Measurements from ENCODE around the gene TLE4. TPM values are rescaled to one million over a fixed set of nuclear protein-coding genes. Genes with fewer than 3 reads are reported as not detected.

Gene TLE4
- 10 to 100 TPM; 19.3 to 87.5 (median 41.5) TPM for total RNA-seq

DNA sequence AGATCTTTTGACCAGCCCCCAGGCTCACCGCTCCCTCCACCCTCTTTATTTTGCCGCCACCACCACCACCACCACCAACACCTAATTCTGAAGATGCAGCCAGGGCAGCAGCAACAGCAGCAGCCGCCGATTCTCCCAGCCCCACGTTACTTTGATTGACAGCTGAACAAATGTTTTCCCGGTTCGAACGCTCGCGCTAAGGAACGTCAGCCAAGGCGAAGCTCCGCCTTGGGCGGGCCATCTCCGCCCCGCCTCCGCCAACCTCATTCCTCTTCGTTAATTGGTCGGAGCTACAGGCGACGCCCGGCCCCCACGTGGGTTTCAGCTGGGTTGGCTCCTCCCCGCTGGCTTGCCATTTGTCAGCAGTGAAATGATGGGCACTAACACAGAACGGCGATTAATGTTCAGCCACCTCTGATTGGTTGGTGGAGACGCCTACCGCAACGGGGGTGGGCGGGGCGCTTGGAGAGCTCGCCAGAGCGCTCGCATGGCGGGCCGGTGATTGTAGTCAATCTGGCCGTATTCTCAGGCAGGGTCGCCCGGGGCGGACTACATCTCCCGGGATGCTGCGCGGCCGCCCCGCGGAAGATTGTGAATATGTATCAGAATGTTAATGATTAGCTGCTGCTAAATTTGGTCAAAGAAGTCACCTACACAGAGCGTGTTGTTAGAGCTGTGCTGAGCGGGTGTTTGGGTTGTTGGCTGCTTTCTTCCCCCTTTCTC lies at the start of gene TLE4:
TSS of gene TLE4 (plus strand) at position 657 of the 723 bp plus-strand sequence. CDS start 826 bp downstream, outside the sequence.
- Histone ChIP-seq H3K27me3 (peaks cover 12% of the 10 kb centered on the region), H3K9me3 (no peaks in the 10 kb centered on the region), H3K4me1 (peaks cover 8 to 31% (median 17%) of the 10 kb centered on the region in 4 donors), H3K27ac (peak within 1 kb of the TSS; percentile 90 to 98 (median 96)), H3K36me3 (no peaks in the 10 kb centered on the region), H3K4me3 (peak within 1 kb of the TSS; percentile 86 to 98 (median 94))
- intact Hi-C loops (cut with DNase I; ENCODE audit: low total_unique reads), result no loop called here
- peak; percentile 100 for DNase-seq
- TF ChIP-seq EP300 (IDR thresholded peaks at IDR 0.05; ENCODE audit: low read depth) (no peak), POLR2AphosphoS5 (IDR thresholded peaks at IDR 0.05) (peak; percentile 99), POLR2A (IDR thresholded peaks at IDR 0.05) (peak; percentile 99)
- TF ChIP-seq, protein P1, sequence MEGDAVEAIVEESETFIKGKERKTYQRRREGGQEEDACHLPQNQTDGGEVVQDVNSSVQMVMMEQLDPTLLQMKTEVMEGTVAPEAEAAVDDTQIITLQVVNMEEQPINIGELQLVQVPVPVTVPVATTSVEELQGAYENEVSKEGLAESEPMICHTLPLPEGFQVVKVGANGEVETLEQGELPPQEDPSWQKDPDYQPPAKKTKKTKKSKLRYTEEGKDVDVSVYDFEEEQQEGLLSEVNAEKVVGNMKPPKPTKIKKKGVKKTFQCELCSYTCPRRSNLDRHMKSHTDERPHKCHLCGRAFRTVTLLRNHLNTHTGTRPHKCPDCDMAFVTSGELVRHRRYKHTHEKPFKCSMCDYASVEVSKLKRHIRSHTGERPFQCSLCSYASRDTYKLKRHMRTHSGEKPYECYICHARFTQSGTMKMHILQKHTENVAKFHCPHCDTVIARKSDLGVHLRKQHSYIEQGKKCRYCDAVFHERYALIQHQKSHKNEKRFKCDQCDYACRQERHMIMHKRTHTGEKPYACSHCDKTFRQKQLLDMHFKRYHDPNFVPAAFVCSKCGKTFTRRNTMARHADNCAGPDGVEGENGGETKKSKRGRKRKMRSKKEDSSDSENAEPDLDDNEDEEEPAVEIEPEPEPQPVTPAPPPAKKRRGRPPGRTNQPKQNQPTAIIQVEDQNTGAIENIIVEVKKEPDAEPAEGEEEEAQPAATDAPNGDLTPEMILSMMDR (IDR thresholded peaks at IDR 0.05), result no peak
- WGBS, 2 donors (ENCODE audit: low coverage in 1 of 2), result 0% methylated on average over 2 to 48 of the region's 48 CpGs
- in situ Hi-C loops (cut with MboI; ENCODE audit: low pct_ligation_motif_present in 1 of 4, low pct_unique_long_range_greater_than_20kb in 1 of 4, low sequenced_read_pairs in 3 of 4), result no loop called here

DNA sequence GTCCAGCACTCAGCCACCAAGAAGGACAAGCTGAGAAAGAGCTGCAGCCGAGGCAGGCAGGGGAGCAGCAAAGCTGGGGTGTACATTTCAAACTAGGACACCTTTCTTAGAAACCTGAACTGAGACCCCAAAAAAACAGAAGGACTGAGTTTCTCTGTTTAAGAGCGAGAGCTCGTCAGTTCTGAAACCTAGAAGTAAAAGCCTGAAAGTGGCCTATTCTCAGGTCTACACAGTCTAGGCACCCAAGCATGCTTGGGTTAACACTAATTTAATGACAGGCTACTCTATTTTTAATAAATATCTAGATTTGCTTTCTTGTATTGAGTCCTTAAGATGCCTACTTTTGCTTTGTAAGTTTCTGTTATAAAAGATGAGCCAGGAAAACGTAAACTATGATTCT lies 49.0 kb upstream of the TLE4 start:
- WGBS, 2 donors (ENCODE audit: low coverage in 1 of 2), result 56 to 83% methylated on average over 1 to 4 of the region's 4 CpGs
- TF ChIP-seq, protein P1 (IDR thresholded peaks at IDR 0.05), result no peak
- TF ChIP-seq EP300 (IDR thresholded peaks at IDR 0.05; ENCODE audit: low read depth), result no peak
- TF ChIP-seq POLR2AphosphoS5 (IDR thresholded peaks at IDR 0.05), result no peak
- no peak for TF ChIP-seq POLR2A (IDR thresholded peaks at IDR 0.05)
- no peaks in the 10 kb centered on the region for H3K27me3 ChIP-seq
- no peaks in the 10 kb centered on the region for H3K4me1 ChIP-seq
- no peaks in the 10 kb centered on the region for H3K9me3 ChIP-seq
- intact Hi-C loops (cut with DNase I; ENCODE audit: low total_unique reads), result no loop called here
- H3K27ac ChIP-seq, result no peak overlapping the region
- H3K36me3 ChIP-seq, result no peaks in the 10 kb centered on the region
- no peak for DNase-seq
- H3K4me3 ChIP-seq, result no peak overlapping the region
- in situ Hi-C loops (cut with MboI; ENCODE audit: low pct_ligation_motif_present in 1 of 4, low pct_unique_long_range_greater_than_20kb in 1 of 4, low sequenced_read_pairs in 3 of 4), result no loop called here

DNA sequence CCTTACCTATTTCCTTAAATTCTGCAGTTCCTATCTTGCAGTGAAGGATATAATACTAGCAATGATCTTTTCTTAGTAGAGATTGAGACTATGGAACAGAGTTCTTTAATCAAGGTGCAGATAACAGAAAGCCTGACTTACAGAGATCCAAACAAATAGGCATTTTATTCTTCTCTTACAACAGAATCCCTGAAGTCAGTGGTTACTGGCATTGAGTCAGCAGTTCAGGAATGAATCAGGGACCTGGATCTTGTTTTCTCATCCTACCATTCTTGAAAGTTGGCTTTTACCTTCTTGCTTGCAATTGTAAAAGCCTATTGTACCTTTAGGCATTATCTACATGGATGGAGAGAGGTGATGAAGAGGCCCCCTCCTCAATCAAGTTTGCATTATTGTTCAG lies 47.5 kb upstream of the TLE4 start:
- DNase-seq, result no peak
- Histone ChIP-seq H3K4me1 (no peaks in the 10 kb centered on the region), H3K9me3 (no peaks in the 10 kb centered on the region), H3K36me3 (no peaks in the 10 kb centered on the region), H3K27me3 (no peaks in the 10 kb centered on the region), H3K4me3 (no peak overlapping the region), H3K27ac (no peak overlapping the region)
- intact Hi-C loops (cut with DNase I; ENCODE audit: low total_unique reads) (no loop called here), in situ Hi-C loops (cut with MboI; ENCODE audit: low pct_ligation_motif_present in 1 of 4, low pct_unique_long_range_greater_than_20kb in 1 of 4, low sequenced_read_pairs in 3 of 4) (no loop called here)
- TF ChIP-seq EP300 (IDR thresholded peaks at IDR 0.05; ENCODE audit: low read depth) (no peak), POLR2A (IDR thresholded peaks at IDR 0.05) (no peak), POLR2AphosphoS5 (IDR thresholded peaks at IDR 0.05) (no peak)
- TF ChIP-seq, protein P1 (IDR thresholded peaks at IDR 0.05), result no peak

DNA sequence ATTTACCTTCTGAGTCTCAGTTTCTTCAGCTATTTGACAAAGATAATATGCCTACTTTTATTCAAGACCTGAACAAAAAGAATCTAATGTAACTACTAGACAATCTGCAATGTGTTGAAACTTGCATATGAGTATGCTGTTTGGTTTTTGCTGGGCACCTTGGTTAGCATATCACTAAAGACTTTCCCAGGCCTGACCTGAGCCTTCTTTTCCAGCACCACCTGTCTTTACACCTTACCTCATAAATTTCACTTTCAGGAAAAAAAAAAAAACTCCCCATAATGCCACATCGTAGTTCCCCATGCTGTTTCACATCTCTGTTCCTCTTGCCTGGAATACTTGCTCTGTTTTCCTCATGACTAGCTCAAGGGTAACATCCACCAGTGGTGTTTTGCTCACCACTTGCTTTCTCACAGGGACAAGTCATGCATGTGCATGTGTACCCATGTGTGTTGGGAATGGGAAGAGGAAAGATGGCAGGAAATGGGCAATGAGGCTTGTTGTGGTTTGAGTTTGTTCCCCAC lies 45.6 kb upstream of the TLE4 start:
- TF ChIP-seq POLR2A (IDR thresholded peaks at IDR 0.05) (no peak), EP300 (IDR thresholded peaks at IDR 0.05; ENCODE audit: low read depth) (no peak), POLR2AphosphoS5 (IDR thresholded peaks at IDR 0.05) (no peak)

More for the DNA sequence above, 45.6 kb upstream of the TLE4 start:
- in situ Hi-C loops (cut with MboI; ENCODE audit: low pct_ligation_motif_present in 1 of 4, low pct_unique_long_range_greater_than_20kb in 1 of 4, low sequenced_read_pairs in 3 of 4) (no loop called here), intact Hi-C loops (cut with DNase I; ENCODE audit: low total_unique reads) (no loop called here)
- Histone ChIP-seq H3K4me3 (no peak overlapping the region), H3K4me1 (no peaks in the 10 kb centered on the region), H3K9me3 (no peaks in the 10 kb centered on the region), H3K36me3 (no peaks in the 10 kb centered on the region), H3K27ac (no peak overlapping the region), H3K27me3 (no peaks in the 10 kb centered on the region)
- WGBS, 2 donors (ENCODE audit: low coverage in 1 of 2), result 50 to 83% methylated on average over 1 of the region's 1 CpG
- no peak for DNase-seq
